Aorta (tissue), 5 donors: Measurements from ENCODE around the gene MAP4K4. TPM values are rescaled to one million over a fixed set of nuclear protein-coding genes. Genes with fewer than 3 reads are reported as not detected.
"Not testable (repeated sequence)": the region's sequence is repeated elsewhere in the genome, so short reads cannot be mapped to it uniquely, and the experiment has no call there.

Experiments used
- ATAC-seq: fragments of 200-7000 bp; cut with Tn5 transposase; one replicate; pipeline ENCODE4 v1.9.1; 2022; ENCODE audit warnings: moderate library complexity; ENCODE audit not compliant: low FRiP score
- DNase-seq, 2 donors: peaks; one replicate each; pipeline ENCODE4 v3.0.0-alpha.2; 2020
- H3K27ac ChIP-seq, 2 donors: one replicate each; pipeline ENCODE4 v1.5.1; 2013; ENCODE audit warnings: low read length in 2 of 2, mild to moderate bottlenecking in 2 of 2, moderate library complexity in 2 of 2, control low read depth in 1 of 2, inconsistent platforms in 1 of 2, low read depth in 1 of 2
- H3K27me3 ChIP-seq, 2 donors: one replicate each; pipeline ENCODE4 v1.6.1; 2013; ENCODE audit warnings: control low read depth in 1 of 2, low read length in 1 of 2, mild to moderate bottlenecking in 1 of 2, moderate library complexity in 1 of 2; ENCODE audit not compliant: insufficient read depth in 2 of 2, control insufficient read depth in 1 of 2
- H3K36me3 ChIP-seq, 2 donors: one replicate each; pipeline ENCODE4 v1.6.1; 2013; ENCODE audit warnings: control low read depth in 1 of 2, low read length in 1 of 2, mild to moderate bottlenecking in 1 of 2; ENCODE audit not compliant: insufficient read depth in 2 of 2, control insufficient read depth in 1 of 2
- H3K4me1 ChIP-seq, 2 donors: one replicate each; pipeline ENCODE4 v1.6.1; 2013; ENCODE audit warnings: low read length in 2 of 2, control low read depth in 1 of 2, mild to moderate bottlenecking in 1 of 2, moderate library complexity in 1 of 2; ENCODE audit not compliant: insufficient read depth in 2 of 2, control insufficient read depth in 1 of 2
- H3K4me3 ChIP-seq, 2 donors: one replicate each; pipeline ENCODE4 v1.5.1; 2013; ENCODE audit warnings: low read length in 2 of 2, control low read depth in 1 of 2, mild to moderate bottlenecking in 1 of 2
- H3K9me3 ChIP-seq: one replicate; pipeline ENCODE4 v1.6.1; 2013; ENCODE audit warnings: mild to moderate bottlenecking, low read length; ENCODE audit not compliant: control insufficient read depth
- WGBS, 2 donors: extraction: QIAGEN DNeasy Blood & Tissue Kit; methylation state at CpG; one replicate each; pipeline ENCODE4 v1.1.7; 2013; 5-methylcytosine and 5-hydroxymethylcytosine counted together
- intact Hi-C, 2 donors: fragments of 100-400 bp; cut with DNase I; formaldehyde crosslinking; loops; one replicate each; pipeline versions ENCODE4 v1.14.2 to v1.15.0; 2022
- polyA plus RNA-seq, 2 donors: library from polyadenylated mRNA; stranded (reverse); fragments of 200-250 nt; gene quantifications; one replicate each; pipeline ENCODE4 v1.2.3, GENCODE V29; 2013
- total RNA-seq, 2 donors: library from RNA; stranded (reverse); fragmentation: NEBNext Ultra II Directional; extraction: Animal tissue kit (Norgen Biotek cat#: 25700); gene quantifications; one replicate each; pipeline ENCODE4 v1.2.1, GENCODE V29; 2021
- donor health status: healthy with polysubstance abuse.
- donor health status: Bipolar disorder and iron deficiency.
- donor health status: DM: no; HTN: no; CAD: no.
- donor health status: DM: no; HTN: no; CAD: no.
- donor health status: DM: yes; HTN: yes; CAD: no.

MAP4K4 gene
- total and polyA plus RNA-seq, 4 donors: 22.9 to 112 (median 58.5) TPM

DNA sequence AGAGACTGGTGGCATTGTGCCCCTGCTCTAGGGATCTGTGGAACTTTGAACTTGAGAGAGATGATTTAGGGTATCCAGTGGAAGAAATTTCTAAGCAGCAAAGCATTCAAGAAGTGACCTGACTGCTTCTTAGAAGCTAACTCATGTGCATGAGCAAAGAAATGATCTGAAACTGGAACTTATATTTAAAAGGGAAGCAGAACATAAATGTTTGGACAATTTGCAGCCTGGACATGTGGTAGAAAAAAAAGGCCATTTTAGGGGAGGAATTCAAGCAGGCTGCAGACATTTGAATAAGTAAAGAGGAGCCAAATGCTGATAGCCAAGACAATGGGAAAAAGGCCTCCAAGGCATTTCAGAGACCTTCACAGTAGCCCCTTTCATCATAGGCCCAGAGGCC, 226.8 kb downstream of the MAP4K4 start:
- DNase-seq, H3K27ac ChIP-seq, H3K36me3 ChIP-seq, ATAC-seq, H3K27me3 ChIP-seq, H3K4me3 ChIP-seq, H3K4me1 ChIP-seq, intact Hi-C loops: not testable (repeated sequence)
- peaks cover 13% of the 10 kb centered on the region for H3K9me3 ChIP-seq

DNA sequence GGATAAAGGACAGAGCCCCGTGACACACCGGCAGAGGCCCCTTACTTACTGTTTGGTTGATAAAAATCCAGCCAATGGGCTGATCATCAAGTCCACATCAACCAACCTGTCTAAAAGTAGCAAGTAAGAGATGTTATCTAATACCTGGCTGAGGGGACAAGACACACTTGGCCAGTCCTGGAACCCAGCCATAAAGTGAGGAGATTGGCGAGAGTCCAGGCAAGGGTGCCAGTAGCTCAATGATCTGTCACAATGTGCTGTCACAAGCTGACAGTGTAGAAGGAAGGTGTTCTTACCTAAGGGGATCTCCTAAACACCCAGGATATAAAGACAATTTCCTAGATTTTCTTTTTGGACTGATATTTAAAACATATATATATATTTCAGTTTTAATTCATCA, 232.5 kb downstream of the MAP4K4 start:
- H3K36me3 ChIP-seq: no peaks in the 10 kb centered on the region
- DNase-seq (no peak), ATAC-seq (no peak)
- no peaks in the 10 kb centered on the region for H3K4me1 ChIP-seq
- H3K4me3 ChIP-seq: no peak overlapping the region
- H3K27me3 ChIP-seq: no peaks in the 10 kb centered on the region
- intact Hi-C loops: no loop called here
- H3K27ac ChIP-seq: no peak overlapping the region
- peaks cover 3% of the 10 kb centered on the region for H3K9me3 ChIP-seq
- WGBS, 2 donors: 73 to 79% methylated on average over 3 of the region's 3 CpGs

- WGBS, 2 donors: 82% methylated on average over 4 of the region's 4 CpGs
- Histone ChIP-seq H3K4me1 (no peaks in the 10 kb centered on the region), H3K4me3 (no peak overlapping the region), H3K36me3 (no peaks in the 10 kb centered on the region), H3K9me3 (peaks cover 2% of the 10 kb centered on the region), H3K27ac (no peak overlapping the region), H3K27me3 (no peaks in the 10 kb centered on the region)
- ATAC-seq: no peak
- no peak for DNase-seq
- intact Hi-C loops: no loop called here
Measured at GRCh38 chr2:101930847-101931246, 233.3 kb downstream of the MAP4K4 start.

DNA sequence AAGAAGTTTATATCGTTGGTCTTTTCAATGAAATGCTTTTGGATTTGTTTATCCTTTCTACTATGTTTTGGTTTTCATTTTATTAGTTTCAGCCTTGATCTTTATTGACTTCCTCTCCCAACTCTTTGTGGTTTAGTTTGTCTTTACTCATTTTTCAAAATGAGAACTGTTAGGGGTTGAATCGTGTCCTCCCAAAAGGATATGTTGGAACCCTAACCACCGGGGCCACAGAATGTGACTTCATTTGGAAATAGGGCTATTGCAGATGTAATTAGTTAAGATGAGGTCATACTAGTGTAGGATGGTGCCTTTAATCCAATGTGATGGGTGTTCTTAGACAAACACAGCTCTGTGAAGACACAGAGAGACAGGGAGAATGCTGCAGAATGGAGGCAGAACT, 233.9 kb downstream of the MAP4K4 start:
- no peaks in the 10 kb centered on the region for H3K36me3 ChIP-seq
- no peaks in the 10 kb centered on the region for H3K4me1 ChIP-seq
- intact Hi-C loops: no loop called here
- H3K4me3 ChIP-seq: no peak overlapping the region
- H3K27ac ChIP-seq: no peak overlapping the region
- H3K27me3 ChIP-seq: no peaks in the 10 kb centered on the region
- ATAC-seq: no peak
- 82 to 87% methylated on average over 3 of the region's 3 CpGs for WGBS, 2 donors
- peaks cover 2% of the 10 kb centered on the region for H3K9me3 ChIP-seq
- no peak for DNase-seq

- H3K9me3 ChIP-seq, intact Hi-C loops, H3K4me3 ChIP-seq, H3K36me3 ChIP-seq, H3K27ac ChIP-seq, H3K4me1 ChIP-seq, ATAC-seq, H3K27me3 ChIP-seq, DNase-seq: not testable (repeated sequence)
- 79 to 87% methylated on average over 4 of the region's 4 CpGs for WGBS, 2 donors
Measured at GRCh38 chr2:101935764-101936163, 238.3 kb downstream of the MAP4K4 start.

GRCh38 chr2:101942851-101943250, 245.3 kb downstream of the MAP4K4 start:
- WGBS, 2 donors: 68 to 79% methylated on average over 3 of the region's 3 CpGs
- Histone ChIP-seq H3K27ac (no peak overlapping the region), H3K36me3 (no peaks in the 10 kb centered on the region), H3K4me3 (no peak overlapping the region), H3K27me3 (no peaks in the 10 kb centered on the region), H3K9me3 (no peaks in the 10 kb centered on the region), H3K4me1 (no peaks in the 10 kb centered on the region)
- ATAC-seq (no peak), DNase-seq (no peak)
- intact Hi-C loops: no loop called here

Other genes starting within 250 kb of the MAP4K4 start
- 1 to 10 TPM in 1 of 2 donors, under 1 TPM in 1; 0.96 to 1.0 TPM for gene RFX8, start 222.6 kb upstream of the MAP4K4 start, total RNA-seq
- gene RFX8, start 222.6 kb upstream of the MAP4K4 start, polyA plus RNA-seq: 1 to 10 TPM in 1 of 2 donors, not detected in 1; 2.1 TPM